Neural crest cell (in vitro differentiated cells): ENCODE measurements around the gene NTN1. TPM values are rescaled to one million over a fixed set of nuclear protein-coding genes. Genes with fewer than 3 reads are reported as not detected.

Experiments
- DNase-seq: peaks from one replicate; pipeline ENCODE4 v3.0.0; 2021; ENCODE audit warnings: low read depth, mixed read lengths, low spot score
- H3K27ac Mint-ChIP-seq: one replicate; pipeline ENCODE4 v1.8.0; 2021; ENCODE audit warnings: mild to moderate bottlenecking, mixed read lengths; ENCODE audit not compliant: unreplicated experiment
- H3K27me3 Mint-ChIP-seq: 2 replicates; pipeline ENCODE4 v1.8.0; 2021; ENCODE audit warnings: low read depth, mild to moderate bottlenecking, mixed read lengths
- H3K36me3 Mint-ChIP-seq: 2 replicates; pipeline ENCODE4 v1.8.0; 2021; ENCODE audit warnings: low read depth, mild to moderate bottlenecking, mixed read lengths
- H3K4me1 Mint-ChIP-seq: 2 replicates; pipeline ENCODE4 v1.8.0; 2021; ENCODE audit warnings: mixed read lengths
- H3K4me3 Mint-ChIP-seq: one replicate; pipeline ENCODE4 v1.8.0; 2021; ENCODE audit warnings: mild to moderate bottlenecking, mixed read lengths
- H3K9me3 Mint-ChIP-seq: 2 replicates; pipeline ENCODE4 v1.8.0; 2021; ENCODE audit warnings: mixed read lengths
- total RNA-seq: library from RNA; stranded (reverse); gene quantifications from 2 replicates; pipeline ENCODE4 v1.2.1, GENCODE V29; 2021
- TF ChIP-seq, protein P1 (sequence below): fragments of 200-600 bp; sonication (generic); conservative IDR thresholded peaks from 2 replicates; pipeline ENCODE4 v1.5.0; 2021; ENCODE audit warnings: antibody characterized with exemption, mild to moderate bottlenecking

NTN1 gene
- total RNA-seq, 1 donor from 2014 or later = 10.1 TPM

DNA sequence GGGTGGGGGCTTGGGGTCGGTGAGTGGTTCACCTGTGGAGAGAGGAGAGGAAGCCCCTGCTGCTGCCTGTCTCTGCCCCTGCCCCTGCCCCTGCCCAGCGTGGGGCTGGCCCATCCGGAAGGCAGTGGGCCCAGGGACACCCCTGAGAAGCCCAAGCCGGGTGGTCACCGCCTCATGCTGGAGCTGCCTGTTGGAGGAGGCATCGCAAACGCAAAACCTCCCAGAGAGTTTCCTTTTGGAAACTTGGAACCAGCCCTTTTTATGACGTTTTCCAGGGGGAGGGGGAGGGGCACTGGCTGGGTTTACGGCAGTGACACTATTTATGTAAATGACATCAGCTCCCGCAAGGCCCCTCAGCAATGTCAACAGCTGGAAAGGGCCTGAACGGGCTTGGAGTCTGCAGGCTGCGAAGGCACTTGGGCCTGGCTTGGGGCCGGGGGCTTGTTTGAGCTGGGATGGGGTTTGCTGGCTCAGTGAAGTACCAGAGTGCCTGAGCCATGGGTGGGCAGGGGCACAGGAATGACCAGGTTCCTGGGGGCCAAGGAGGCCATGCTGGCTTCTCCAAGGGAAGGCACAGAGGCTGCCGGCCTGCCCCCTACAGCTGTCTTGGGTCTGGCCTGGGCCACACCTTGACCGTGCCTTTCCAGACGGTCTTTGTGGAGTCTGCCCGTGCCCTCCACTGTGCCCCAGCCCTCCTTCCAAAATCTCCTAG is 219.5 kb downstream of the NTN1 start:
- Mint-ChIP-seq H3K27me3 (peaks cover 25% of the 10 kb centered on the region), H3K27ac (no peak overlapping the region), H3K4me1 (peaks cover 43% of the 10 kb centered on the region), H3K4me3 (peak overlapping the region; percentile 73), H3K9me3 (no peaks in the 10 kb centered on the region), H3K36me3 (no peaks in the 10 kb centered on the region)
- TF ChIP-seq, protein P1, sequence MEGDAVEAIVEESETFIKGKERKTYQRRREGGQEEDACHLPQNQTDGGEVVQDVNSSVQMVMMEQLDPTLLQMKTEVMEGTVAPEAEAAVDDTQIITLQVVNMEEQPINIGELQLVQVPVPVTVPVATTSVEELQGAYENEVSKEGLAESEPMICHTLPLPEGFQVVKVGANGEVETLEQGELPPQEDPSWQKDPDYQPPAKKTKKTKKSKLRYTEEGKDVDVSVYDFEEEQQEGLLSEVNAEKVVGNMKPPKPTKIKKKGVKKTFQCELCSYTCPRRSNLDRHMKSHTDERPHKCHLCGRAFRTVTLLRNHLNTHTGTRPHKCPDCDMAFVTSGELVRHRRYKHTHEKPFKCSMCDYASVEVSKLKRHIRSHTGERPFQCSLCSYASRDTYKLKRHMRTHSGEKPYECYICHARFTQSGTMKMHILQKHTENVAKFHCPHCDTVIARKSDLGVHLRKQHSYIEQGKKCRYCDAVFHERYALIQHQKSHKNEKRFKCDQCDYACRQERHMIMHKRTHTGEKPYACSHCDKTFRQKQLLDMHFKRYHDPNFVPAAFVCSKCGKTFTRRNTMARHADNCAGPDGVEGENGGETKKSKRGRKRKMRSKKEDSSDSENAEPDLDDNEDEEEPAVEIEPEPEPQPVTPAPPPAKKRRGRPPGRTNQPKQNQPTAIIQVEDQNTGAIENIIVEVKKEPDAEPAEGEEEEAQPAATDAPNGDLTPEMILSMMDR = no peak
- DNase-seq = peak; percentile 56

DNA sequence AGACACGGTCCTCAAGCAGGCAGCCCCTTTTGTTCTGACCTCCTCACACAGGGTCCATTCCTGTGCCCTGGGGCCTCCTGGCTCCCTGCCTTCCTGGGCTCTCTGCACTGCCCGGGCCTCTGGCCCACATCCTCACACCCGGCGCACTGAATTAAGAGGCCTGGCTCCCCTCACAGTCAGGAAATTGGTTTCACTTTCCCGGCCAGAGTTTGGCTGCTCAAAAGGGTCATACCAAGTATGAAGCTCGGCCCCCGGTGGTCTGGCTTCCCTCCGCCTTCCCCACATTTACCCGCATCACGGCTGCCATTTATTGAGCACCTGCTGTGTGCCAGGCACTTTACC is 220.0 kb downstream of the NTN1 start:
- Mint-ChIP-seq H3K27ac (peak overlapping the region; percentile 92), H3K9me3 (no peaks in the 10 kb centered on the region), H3K4me3 (peak overlapping the region; percentile 19), H3K4me1 (peaks cover 46% of the 10 kb centered on the region), H3K36me3 (no peaks in the 10 kb centered on the region), H3K27me3 (peaks cover 25% of the 10 kb centered on the region)
- TF ChIP-seq, protein P1 = no peak
- DNase-seq = no peak

DNA sequence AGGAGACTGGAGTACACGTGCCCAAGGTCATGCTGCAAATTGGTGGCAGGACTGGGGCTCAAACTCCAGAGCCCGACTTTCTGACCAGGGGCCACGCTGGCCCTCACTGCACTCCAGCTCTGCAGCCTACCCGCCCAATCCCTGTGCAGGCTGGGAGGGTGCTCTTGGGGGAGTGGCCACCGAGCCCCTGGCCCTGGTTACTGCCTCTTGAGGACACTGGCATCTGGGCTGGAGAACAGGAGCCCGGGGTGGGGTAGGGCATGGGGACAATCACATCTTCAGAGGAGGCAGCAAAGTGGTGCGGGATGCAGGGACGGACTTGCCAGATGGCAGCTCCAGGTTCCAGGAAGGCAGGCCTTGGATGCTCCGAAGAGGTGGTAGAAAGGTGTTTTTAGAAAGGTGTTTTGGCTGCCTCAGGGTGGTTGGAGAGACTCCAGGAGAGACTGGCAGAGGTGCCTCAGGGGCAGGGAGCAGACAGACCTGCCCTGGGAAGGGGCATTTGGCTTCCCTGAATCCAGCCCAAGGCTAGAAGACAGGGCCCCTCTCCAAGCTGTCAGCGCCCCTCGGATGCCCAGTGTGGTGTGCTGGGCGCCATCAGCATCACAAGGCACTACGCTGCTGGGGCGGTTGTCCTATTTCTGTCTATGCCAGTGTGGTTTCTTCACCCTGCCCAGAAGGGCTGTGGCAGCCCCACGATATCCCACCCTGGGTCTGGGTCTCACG is 220.6 kb downstream of the NTN1 start:
- Mint-ChIP-seq H3K27ac (no peak overlapping the region), H3K36me3 (no peaks in the 10 kb centered on the region), H3K4me1 (peaks cover 52% of the 10 kb centered on the region), H3K4me3 (peak overlapping the region; percentile 19), H3K27me3 (peaks cover 25% of the 10 kb centered on the region), H3K9me3 (no peaks in the 10 kb centered on the region)
- TF ChIP-seq, protein P1 = no peak
- no peak for DNase-seq

DNA sequence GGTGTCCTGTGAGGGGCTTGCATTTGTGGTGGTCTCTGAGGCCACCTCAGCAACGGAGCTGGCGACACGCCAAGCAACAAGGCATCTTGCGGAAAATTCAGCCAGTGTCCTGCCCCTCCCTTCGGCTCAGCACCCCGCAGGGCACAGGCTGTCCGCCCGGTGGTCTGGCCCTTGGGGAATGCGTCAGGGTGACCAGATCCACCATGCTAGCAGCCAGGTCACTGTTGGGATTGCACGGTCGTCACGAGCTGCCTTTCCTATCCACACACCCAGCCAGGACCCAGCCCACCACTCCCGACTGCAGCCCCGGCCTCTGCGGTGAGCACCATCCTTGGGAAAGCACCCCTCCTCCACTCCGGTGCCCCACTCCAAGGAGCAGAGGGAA is 221.2 kb downstream of the NTN1 start:
- no peak overlapping the region for H3K4me3 Mint-ChIP-seq

DNA sequence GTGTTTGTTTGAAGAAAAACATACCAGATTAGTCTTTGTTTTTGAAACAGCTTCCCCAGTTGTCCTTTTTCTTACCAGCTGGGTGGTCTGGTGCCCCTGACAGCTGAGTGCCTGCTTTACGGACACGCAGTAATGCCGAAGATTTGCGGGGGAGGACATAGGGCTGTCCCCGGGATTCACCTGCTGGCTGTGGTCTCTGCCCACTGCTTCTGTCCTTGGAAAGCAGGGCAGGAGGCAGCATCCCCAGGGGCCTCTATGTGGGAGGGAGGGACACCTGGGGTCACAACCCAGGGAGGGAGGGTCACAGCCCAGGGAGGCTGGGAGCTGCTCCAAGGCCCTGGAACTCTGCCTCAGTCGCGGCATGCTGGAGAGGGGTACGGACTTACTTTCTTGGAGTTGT is 221.7 kb downstream of the NTN1 start:
- no peaks in the 10 kb centered on the region for H3K36me3 Mint-ChIP-seq
- DNase-seq = no peak
- H3K4me1 Mint-ChIP-seq = peaks cover 53% of the 10 kb centered on the region
- H3K9me3 Mint-ChIP-seq = no peaks in the 10 kb centered on the region
- H3K4me3 Mint-ChIP-seq = no peak overlapping the region
- H3K27ac Mint-ChIP-seq = no peak overlapping the region
- H3K27me3 Mint-ChIP-seq = peaks cover 23% of the 10 kb centered on the region
- TF ChIP-seq, protein P1 = no peak

More for the DNA sequence above, 221.2 kb downstream of the NTN1 start:
- Mint-ChIP-seq H3K36me3 (no peaks in the 10 kb centered on the region), H3K27ac (no peak overlapping the region), H3K4me1 (peaks cover 53% of the 10 kb centered on the region), H3K27me3 (peaks cover 25% of the 10 kb centered on the region), H3K9me3 (no peaks in the 10 kb centered on the region)
- DNase-seq = no peak
- TF ChIP-seq, protein P1 = no peak
